Rectal smooth muscle tissue (tissue), 1 donor: ENCODE data around the gene NKD2.
"Not testable (repeated sequence)": the region's sequence is repeated elsewhere in the genome, so short reads cannot be mapped to it uniquely, and the experiment has no call there.

Experiments
- H3K27ac ChIP-seq: one replicate; pipeline ENCODE4 v1.7.0; 2013; ENCODE audit warnings: low read depth, low read length, inconsistent platforms
- H3K27me3 ChIP-seq: one replicate; pipeline ENCODE4 v1.7.0; 2013; ENCODE audit warnings: low read length; ENCODE audit not compliant: control insufficient read depth, insufficient read depth
- H3K36me3 ChIP-seq: one replicate; pipeline ENCODE4 v1.7.0; 2013; ENCODE audit warnings: low read length; ENCODE audit not compliant: control insufficient read depth, insufficient read depth
- H3K4me1 ChIP-seq: one replicate; pipeline ENCODE4 v1.7.0; 2013; ENCODE audit warnings: low read length; ENCODE audit not compliant: control insufficient read depth, insufficient read depth
- H3K4me3 ChIP-seq: one replicate; pipeline ENCODE4 v1.7.0; 2013; ENCODE audit warnings: low read length
- H3K9ac ChIP-seq: one replicate; pipeline ENCODE4 v1.7.0; 2013; ENCODE audit warnings: low read length

Gene NKD2

DNA sequence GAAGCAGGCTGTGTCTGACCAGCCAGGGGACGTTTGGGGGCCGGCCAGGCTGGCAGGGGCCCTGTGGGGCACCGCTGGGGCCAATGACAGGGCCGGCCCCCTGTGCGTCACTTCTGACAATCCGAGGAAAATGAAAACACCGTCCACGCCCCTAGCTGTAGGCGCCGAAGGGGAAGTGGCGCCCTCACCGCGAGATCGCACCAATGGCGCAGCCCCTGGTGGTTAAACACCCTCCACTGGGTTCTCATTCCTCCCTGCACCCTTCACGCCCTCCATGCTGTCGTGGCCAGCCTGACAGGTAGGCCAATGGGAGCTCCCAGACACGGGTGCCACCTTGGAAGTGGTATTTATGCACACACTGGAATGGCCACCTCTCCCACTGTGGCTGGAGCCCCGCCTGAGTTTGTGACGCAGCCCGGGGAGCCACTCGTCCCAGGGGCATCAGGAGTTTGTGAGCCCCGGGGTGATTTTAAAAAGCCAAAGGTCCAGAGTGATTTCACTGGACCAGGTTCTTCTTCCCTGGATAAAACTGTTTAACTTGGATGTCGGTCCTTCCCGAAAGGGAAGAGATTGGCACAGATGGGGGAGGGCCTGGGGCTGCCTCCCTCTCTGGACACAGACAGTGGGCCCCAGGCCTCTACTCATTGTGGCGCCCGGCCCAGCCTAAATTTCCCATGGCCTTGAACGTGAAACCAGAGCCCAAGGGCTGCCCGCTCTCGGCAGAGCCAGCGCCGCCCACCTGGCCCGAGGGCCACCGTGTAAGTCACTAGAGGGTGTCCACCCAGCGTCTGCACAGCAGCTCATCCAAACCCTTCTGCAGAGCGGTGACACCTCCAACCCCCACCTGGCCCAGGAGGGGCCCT, 49.7 kb downstream of the NKD2 start:
- Histone ChIP-seq H3K4me1 (no peaks in the 10 kb centered on the region), H3K27ac (no peak overlapping the region), H3K27me3 (no peaks in the 10 kb centered on the region), H3K36me3 (peaks cover 18% of the 10 kb centered on the region), H3K4me3 (no peak overlapping the region), H3K9ac (no peak overlapping the region)

DNA sequence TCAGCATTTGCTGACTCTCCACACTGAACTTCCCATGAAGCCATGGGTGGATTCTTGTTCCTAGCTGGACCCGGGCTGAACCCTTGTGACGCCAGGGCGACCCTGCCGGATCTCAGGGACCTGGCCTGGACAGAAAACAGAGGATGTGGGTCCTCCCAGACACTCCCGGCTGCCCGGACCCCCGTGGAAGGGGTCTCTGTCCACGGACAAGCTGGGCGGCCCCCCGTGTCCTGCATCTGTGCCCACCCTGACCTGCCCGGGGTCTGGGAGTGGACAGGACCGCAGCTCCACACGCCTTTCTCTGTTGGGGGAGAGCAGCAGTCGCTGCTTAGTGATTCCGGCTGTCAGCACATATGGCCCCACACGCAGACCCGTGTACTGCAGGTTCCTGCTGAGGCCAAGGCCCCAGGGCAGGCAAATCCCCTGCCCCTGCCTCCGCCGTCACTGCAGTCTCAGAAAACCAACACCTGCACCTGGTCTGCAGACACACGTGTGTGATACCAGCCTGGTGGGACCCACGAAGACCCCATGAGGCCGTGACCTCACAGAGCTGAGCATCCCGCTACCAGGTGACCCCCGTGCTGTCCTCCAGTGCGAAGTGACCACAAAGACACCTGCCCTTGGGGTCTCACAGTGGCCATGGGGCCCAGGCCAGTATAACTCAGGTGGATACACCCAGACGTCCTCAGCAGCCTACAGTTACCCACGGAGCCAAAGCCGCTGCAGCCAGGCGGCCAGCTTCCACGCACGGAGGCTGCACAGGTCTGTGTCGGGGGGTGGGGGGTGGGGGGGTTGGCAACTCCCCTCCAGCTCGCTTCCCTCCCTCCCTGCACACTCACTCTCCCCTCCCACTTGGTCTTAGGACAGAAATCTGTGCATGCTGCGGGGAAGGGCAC, 50.6 kb downstream of the NKD2 start:
- H3K9ac ChIP-seq, result no peak overlapping the region
- no peak overlapping the region for H3K4me3 ChIP-seq
- H3K4me1 ChIP-seq, result no peaks in the 10 kb centered on the region
- peaks cover 17% of the 10 kb centered on the region for H3K36me3 ChIP-seq
- no peaks in the 10 kb centered on the region for H3K27me3 ChIP-seq
- no peak overlapping the region for H3K27ac ChIP-seq

DNA sequence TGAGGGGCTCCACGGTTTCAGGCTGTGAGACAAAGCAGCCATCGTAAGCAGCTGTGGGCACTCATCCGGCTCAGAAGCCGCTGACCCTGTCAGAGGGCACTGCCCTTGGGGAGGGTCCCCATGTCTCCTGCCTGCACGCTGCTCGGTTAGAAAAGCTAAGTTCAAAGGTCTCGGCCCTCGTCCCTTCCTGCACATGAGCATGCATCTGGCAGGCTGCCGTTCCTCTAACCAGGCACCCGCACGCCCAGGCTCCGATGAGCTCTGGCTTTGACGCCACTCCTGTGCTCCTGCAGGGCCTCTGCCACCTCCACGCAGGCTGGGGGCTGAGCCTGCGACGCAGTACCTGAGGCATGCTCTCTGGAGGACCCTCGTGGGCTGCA, 51.3 kb downstream of the NKD2 start:
- Histone ChIP-seq H3K4me1 (no peaks in the 10 kb centered on the region), H3K9ac (no peak overlapping the region), H3K27ac (no peak overlapping the region), H3K27me3 (no peaks in the 10 kb centered on the region), H3K4me3 (no peak overlapping the region), H3K36me3 (peaks cover 22% of the 10 kb centered on the region)

DNA sequence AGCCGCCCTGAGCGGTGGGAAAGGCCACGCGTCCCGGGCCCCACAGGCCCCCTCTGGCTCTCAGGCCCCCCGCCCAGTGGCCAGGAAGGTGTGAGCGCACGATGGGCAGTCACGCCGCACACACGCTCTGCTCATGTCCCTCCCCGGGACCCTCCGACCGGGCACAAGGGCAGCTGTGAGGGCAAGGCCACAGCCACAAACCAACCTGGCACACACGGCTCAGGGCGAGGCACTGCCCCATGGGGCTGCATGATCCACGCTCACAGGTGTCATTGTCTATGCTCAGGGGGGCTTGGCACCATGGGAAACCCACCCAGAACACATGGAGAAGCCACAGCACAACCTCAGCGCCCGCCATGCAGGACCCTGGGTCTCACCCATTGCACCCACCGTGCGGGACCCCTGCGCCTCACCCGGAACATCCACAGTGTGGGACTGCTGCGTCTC, 52.0 kb downstream of the NKD2 start:
- Histone ChIP-seq H3K4me1 (no peaks in the 10 kb centered on the region), H3K27ac (no peak overlapping the region), H3K36me3 (peaks cover 28% of the 10 kb centered on the region), H3K27me3 (no peaks in the 10 kb centered on the region), H3K9ac (no peak overlapping the region), H3K4me3 (no peak overlapping the region)

DNA sequence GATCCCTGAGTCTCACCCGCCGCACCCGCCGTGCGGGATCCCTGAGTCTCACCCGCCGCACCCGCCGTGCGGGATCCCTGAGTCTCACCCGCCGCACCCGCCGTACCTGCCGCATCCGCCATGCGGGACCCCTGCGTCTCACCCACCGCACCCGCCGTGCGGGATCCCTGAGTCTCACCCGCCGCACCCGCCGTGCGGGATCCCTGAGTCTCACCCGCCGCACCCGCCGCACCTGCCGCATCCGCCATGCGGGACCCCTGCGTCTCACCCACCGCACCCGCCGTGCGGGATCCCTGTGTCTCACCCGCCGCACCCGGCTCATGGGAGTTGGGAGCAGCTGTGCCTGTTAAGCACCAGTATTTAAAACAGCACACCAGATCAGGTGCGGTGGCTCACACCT, 52.7 kb downstream of the NKD2 start:
- not testable (repeated sequence) for H3K9ac ChIP-seq, H3K27me3 ChIP-seq, H3K27ac ChIP-seq, H3K4me1 ChIP-seq, H3K4me3 ChIP-seq
- peaks cover 30% of the 10 kb centered on the region for H3K36me3 ChIP-seq

DNA sequence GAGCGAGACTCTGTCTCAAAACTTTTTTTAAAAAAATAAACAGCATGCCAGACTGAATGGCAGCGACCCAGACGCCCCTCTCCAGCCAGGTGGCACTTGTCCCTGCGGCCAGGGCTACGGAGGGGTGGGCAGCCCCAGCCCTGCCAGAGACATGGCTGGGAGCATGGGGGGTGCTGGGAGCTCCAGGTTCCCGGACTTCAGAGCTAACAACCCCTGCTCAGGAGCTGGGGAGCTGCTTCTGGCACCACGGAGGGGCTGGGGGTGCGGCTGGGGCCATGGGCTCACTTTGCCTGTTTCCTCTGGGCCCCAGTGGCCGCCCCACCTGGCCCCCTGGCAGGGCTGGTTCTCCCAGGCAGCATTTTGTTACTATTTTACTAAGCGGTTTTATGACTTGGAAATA, 53.3 kb downstream of the NKD2 start:
- no peak overlapping the region for H3K4me3 ChIP-seq

DNA sequence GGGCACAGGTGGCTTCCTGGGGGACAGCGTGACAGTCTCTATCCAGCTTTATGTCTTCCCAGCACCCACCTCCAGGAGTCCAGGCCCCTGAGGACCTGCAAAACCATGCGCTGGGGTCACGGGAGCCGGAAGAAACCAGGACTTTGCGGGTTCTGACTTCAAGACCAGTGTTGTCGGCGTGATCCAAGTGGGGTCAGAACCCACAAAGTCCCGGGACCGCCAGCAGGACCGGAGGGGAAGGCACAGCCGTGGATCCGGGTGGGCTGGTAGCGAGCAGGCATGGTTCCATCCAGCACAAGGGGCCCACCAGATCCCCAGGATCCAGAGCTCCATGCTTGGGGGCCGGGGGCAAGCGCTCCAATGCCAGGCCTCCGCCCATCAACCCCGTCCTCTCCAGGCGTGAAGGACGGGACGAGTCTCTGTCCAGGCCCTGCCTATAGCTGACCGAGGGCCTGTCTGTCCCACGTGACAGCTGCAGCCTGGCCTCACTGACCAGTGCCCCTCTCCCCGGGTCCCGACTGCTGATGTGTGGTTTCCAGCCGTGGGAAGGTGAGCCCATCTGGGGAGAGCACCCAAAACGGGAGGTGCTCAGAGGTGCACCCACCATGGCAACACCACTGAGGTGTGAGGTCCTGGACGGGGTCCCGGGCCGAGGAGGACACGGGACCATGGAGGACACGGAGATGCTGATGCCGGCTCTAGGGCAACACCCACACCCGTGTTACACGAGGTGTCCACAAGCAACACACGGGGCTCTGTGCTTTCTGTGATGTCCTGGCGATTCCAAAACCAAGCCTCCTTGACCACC, 54.4 kb downstream of the NKD2 start:
- H3K27me3 ChIP-seq, result no peaks in the 10 kb centered on the region
- H3K4me3 ChIP-seq, result no peak overlapping the region
- H3K36me3 ChIP-seq, result peaks cover 29% of the 10 kb centered on the region
- no peak overlapping the region for H3K27ac ChIP-seq
- no peak overlapping the region for H3K9ac ChIP-seq
- H3K4me1 ChIP-seq, result no peaks in the 10 kb centered on the region

More for the DNA sequence above, 53.3 kb downstream of the NKD2 start:
- H3K27ac ChIP-seq, result no peak overlapping the region
- peaks cover 23% of the 10 kb centered on the region for H3K36me3 ChIP-seq
- no peak overlapping the region for H3K9ac ChIP-seq
- no peaks in the 10 kb centered on the region for H3K4me1 ChIP-seq
- H3K27me3 ChIP-seq, result no peaks in the 10 kb centered on the region

DNA sequence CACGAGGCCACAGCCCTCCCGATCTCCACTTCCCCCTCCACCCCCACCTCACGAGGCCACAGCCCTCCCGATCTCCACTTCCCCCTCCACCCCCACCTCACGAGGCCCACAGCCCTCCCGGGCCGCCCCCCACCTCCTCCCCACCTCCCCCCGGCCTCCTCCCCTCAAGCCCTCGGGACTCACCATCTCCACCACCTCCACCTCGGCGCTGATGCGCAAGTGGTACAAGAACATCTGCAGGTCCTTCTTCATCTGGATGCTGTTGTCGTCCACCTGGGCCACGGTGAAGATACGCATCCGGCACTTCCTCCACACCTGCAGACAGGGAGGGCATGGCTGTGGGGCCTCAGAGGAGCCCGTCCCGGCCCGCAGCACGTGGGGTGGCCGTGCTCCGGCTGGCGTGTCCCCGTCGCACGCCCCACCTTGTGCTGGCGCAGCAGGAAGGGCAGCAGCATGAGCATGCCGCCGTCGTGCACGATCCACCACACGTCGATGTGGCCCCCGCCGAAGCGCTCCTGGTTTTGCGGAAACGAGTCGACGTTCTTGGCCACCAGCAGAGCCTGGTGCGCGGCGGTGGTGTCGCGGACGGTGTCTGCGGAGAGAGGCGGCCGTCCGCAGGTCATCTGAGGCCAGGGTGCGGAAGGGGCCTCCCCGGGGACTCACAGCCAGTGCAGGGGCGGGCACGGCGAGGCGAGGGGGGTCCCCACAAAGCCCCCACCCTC, 55.2 kb downstream of the NKD2 start:
- Histone ChIP-seq H3K27me3 (no peaks in the 10 kb centered on the region), H3K27ac (no peak overlapping the region), H3K4me3 (no peak overlapping the region), H3K4me1 (no peaks in the 10 kb centered on the region), H3K9ac (no peak overlapping the region), H3K36me3 (peaks cover 29% of the 10 kb centered on the region)

DNA sequence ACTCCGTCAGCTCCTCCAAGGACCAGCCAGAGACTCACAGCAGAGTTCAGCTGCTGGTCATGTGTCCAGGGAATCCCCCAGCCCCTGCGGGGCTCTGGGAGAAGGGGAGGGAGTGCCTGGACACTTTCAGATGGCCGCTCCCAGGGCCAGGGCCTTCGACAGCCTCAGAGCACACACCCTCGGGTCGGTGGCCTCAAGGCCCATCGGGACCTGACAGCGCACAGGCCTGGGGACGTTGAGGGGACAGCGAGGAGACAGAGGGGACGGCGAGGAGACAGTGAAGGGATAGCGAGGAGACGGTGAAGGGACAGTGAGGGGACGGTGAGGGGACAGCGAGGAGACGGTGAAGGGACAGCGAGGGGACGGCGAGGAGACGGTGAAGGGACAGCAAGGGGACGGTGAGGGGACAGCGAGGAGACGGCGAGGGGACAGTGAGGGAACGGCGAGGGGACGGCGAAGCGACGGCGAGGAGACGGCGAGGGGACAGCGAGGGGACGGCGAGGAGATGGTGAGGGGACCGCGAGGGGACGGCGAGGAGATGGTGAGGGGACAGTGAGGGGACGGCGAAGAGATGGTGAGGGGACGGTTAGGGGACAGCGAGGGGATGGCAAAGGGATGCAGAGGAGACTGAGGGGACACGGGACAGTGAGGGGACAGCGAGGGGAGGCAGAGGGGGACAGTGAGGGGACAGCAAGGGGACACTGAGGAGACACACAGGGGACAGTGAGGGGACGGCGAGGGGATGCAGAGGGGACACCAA, 56.0 kb downstream of the NKD2 start:
- H3K36me3 ChIP-seq, result peaks cover 30% of the 10 kb centered on the region
- no peaks in the 10 kb centered on the region for H3K4me1 ChIP-seq
- H3K4me3 ChIP-seq, result no peak overlapping the region
- no peak overlapping the region for H3K9ac ChIP-seq
- no peaks in the 10 kb centered on the region for H3K27me3 ChIP-seq
- H3K27ac ChIP-seq, result no peak overlapping the region

DNA sequence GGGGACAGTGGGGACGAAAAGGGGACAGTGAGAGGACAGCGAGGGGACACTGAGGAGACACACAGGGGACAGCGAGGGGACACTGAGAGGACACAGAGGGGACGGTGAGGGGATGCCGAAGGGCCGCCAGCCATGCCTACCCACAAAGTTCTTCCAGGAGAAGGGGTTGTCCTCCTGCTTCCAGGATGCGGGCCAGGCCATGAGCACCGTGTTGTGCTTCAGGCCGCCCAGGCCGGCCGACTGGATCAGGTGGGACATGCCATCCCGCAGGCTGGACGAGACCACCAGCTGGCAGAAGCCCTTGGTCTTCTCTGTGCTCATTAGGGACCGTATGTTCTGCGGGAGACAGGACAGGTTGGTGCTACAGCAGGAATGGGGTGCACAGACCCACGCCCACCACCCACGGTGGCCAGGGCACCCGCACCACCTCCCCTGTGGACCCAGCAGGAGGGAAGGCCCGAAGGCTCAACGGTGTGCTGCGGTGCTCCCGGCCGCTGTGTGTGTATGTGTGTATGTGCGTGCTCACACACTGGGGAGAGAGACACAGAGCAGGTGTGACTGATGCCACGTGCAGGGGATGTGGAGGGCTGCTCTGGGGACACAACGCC, 56.6 kb downstream of the NKD2 start:
- Histone ChIP-seq H3K27ac (no peak overlapping the region), H3K36me3 (peaks cover 24% of the 10 kb centered on the region), H3K4me3 (no peak overlapping the region), H3K27me3 (no peaks in the 10 kb centered on the region), H3K9ac (no peak overlapping the region), H3K4me1 (no peaks in the 10 kb centered on the region)
